K562 (cell line): Measurements from ENCODE around the gene SEMA3F. TPM values are rescaled to one million over a fixed set of nuclear protein-coding genes. Genes with fewer than 3 reads are reported as not detected.

Source experiments
- polyA plus RNA-seq, 8 experiments: library from polyadenylated mRNA; depleted of rRNA in 4 of 8; stranded (reverse) in 5 of 8; unstranded in 3 of 8; fragments of >200 nt; fragmentation: Nextera tagmentation in 2 of 8; fragmentation: Illumina TruSeq in 1 of 8; extraction: Ambion mirVana in 2 of 8; extraction: Trizol in 1 of 8; gene quantifications; 2 replicates each; pipeline versions ENCODE4 v1.2.1 to v1.2.3, GENCODE V29; 2011 to 2014; ENCODE audit warnings: inconsistent platforms in 1 of 8, missing spikeins in 1 of 8
- total RNA-seq, 7 experiments: library from RNA; depleted of rRNA in 6 of 7; stranded (reverse); fragments of >200 nt in 6 of 7; fragmentation: Illumina TruSeq in 2 of 7; extraction: Trizol in 2 of 7; gene quantifications; 2 replicates each; pipeline versions ENCODE4 v1.2.1 to v1.2.3, GENCODE V29; 2011 to 2021; ENCODE audit warnings: low replicate concordance in 1 of 7
- TF ChIP-seq, protein P1 (sequence below): fragments of 200-600 bp; sonication (generic); IDR thresholded peaks from one replicate; pipeline ENCODE4 v1.6.1; 2012; ENCODE audit warnings: mild to moderate bottlenecking, low read depth, low read length, inconsistent platforms

The SEMA3F gene
- total and polyA plus RNA-seq, 9 of the 15 experiments (the other 6 are each of a cell fraction or from before 2014, with no cell fraction given): 0.58 to 3.0 (median 2.0) TPM; not detected in 2

DNA sequence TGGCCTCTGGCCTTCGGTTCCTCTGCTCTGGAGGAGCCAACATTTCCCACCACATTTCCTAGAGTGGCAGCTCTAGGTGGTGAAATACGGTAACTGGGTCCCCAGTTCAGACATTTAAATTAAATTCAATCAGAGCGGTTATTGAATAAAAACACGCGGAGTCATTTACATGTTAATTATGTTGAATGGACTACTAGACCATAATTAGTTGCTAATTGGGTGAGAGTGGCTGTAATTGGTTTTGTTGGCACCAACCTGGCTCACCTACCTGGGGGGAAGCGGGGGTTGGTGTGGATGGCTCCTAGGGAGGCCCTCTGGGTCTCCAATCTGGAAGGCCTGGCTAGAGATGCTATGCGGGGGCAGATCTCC is 12.7 kb downstream of the SEMA3F start (continued):
- TF ChIP-seq, protein P1, sequence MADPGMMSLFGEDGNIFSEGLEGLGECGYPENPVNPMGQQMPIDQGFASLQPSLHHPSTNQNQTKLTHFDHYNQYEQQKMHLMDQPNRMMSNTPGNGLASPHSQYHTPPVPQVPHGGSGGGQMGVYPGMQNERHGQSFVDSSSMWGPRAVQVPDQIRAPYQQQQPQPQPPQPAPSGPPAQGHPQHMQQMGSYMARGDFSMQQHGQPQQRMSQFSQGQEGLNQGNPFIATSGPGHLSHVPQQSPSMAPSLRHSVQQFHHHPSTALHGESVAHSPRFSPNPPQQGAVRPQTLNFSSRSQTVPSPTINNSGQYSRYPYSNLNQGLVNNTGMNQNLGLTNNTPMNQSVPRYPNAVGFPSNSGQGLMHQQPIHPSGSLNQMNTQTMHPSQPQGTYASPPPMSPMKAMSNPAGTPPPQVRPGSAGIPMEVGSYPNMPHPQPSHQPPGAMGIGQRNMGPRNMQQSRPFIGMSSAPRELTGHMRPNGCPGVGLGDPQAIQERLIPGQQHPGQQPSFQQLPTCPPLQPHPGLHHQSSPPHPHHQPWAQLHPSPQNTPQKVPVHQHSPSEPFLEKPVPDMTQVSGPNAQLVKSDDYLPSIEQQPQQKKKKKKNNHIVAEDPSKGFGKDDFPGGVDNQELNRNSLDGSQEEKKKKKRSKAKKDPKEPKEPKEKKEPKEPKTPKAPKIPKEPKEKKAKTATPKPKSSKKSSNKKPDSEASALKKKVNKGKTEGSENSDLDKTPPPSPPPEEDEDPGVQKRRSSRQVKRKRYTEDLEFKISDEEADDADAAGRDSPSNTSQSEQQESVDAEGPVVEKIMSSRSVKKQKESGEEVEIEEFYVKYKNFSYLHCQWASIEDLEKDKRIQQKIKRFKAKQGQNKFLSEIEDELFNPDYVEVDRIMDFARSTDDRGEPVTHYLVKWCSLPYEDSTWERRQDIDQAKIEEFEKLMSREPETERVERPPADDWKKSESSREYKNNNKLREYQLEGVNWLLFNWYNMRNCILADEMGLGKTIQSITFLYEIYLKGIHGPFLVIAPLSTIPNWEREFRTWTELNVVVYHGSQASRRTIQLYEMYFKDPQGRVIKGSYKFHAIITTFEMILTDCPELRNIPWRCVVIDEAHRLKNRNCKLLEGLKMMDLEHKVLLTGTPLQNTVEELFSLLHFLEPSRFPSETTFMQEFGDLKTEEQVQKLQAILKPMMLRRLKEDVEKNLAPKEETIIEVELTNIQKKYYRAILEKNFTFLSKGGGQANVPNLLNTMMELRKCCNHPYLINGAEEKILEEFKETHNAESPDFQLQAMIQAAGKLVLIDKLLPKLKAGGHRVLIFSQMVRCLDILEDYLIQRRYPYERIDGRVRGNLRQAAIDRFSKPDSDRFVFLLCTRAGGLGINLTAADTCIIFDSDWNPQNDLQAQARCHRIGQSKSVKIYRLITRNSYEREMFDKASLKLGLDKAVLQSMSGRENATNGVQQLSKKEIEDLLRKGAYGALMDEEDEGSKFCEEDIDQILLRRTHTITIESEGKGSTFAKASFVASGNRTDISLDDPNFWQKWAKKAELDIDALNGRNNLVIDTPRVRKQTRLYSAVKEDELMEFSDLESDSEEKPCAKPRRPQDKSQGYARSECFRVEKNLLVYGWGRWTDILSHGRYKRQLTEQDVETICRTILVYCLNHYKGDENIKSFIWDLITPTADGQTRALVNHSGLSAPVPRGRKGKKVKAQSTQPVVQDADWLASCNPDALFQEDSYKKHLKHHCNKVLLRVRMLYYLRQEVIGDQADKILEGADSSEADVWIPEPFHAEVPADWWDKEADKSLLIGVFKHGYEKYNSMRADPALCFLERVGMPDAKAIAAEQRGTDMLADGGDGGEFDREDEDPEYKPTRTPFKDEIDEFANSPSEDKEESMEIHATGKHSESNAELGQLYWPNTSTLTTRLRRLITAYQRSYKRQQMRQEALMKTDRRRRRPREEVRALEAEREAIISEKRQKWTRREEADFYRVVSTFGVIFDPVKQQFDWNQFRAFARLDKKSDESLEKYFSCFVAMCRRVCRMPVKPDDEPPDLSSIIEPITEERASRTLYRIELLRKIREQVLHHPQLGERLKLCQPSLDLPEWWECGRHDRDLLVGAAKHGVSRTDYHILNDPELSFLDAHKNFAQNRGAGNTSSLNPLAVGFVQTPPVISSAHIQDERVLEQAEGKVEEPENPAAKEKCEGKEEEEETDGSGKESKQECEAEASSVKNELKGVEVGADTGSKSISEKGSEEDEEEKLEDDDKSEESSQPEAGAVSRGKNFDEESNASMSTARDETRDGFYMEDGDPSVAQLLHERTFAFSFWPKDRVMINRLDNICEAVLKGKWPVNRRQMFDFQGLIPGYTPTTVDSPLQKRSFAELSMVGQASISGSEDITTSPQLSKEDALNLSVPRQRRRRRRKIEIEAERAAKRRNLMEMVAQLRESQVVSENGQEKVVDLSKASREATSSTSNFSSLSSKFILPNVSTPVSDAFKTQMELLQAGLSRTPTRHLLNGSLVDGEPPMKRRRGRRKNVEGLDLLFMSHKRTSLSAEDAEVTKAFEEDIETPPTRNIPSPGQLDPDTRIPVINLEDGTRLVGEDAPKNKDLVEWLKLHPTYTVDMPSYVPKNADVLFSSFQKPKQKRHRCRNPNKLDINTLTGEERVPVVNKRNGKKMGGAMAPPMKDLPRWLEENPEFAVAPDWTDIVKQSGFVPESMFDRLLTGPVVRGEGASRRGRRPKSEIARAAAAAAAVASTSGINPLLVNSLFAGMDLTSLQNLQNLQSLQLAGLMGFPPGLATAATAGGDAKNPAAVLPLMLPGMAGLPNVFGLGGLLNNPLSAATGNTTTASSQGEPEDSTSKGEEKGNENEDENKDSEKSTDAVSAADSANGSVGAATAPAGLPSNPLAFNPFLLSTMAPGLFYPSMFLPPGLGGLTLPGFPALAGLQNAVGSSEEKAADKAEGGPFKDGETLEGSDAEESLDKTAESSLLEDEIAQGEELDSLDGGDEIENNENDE: peak; percentile 35
